Thyroid gland (tissue), 4 donors: Measurements from ENCODE around the gene CFAP43. TPM values are rescaled to one million over a fixed set of nuclear protein-coding genes. Genes with fewer than 3 reads are reported as not detected.
"Not testable (repeated sequence)": the region's sequence is repeated elsewhere in the genome, so short reads cannot be mapped to it uniquely, and the experiment has no call there.

Experiments
- DNase-seq, 2 donors: peaks; one replicate each; pipeline ENCODE4 v3.0.0-alpha.2; 2019
- H3K27ac ChIP-seq, 3 donors: fragments of 200-600 bp; sonication (generic); 1 replicate in 2 of 3; 2 replicates in 1 of 3; pipeline ENCODE4 v1.5.1; 2016 to 2019; ENCODE audit warnings: mild to moderate bottlenecking in 1 of 3, moderate library complexity in 1 of 3
- H3K27me3 ChIP-seq: fragments of 200-600 bp; sonication (generic); one replicate; pipeline ENCODE4 v1.5.1; 2019
- H3K36me3 ChIP-seq, 2 donors: fragments of 200-600 bp; sonication (generic); one replicate each; pipeline ENCODE4 v1.5.1; 2016 to 2019
- H3K4me1 ChIP-seq, 2 donors: fragments of 200-600 bp; sonication (generic); one replicate each; pipeline ENCODE4 v1.5.1; 2017 to 2019
- H3K4me3 ChIP-seq, 3 donors: fragments of 200-600 bp; sonication (generic); replicated peaks in 1 of 3; 1 replicate in 2 of 3; 2 replicates in 1 of 3; pipeline ENCODE4 v1.5.1; 2016; ENCODE audit warnings: mild to moderate bottlenecking in 1 of 3
- H3K9me3 ChIP-seq: fragments of 200-600 bp; sonication (generic); one replicate; pipeline ENCODE4 v1.5.1; 2017
- POLR2A ChIP-seq, 2 donors: fragments of 450-650 bp; IDR thresholded peaks; one replicate each; pipeline ENCODE4 v1.6.1; 2017; ENCODE audit warnings: antibody characterized with exemption in 2 of 2, mild to moderate bottlenecking in 2 of 2, moderate library complexity in 1 of 2
- WGBS, 2 donors: methylation state at CpG; one replicate each; pipeline ENCODE4 v1.1.5; 2017; 5-methylcytosine and 5-hydroxymethylcytosine counted together
- intact Hi-C: fragments of 100-400 bp; cut with DNase I; formaldehyde crosslinking; loops from one replicate; pipeline ENCODE4 v1.15.1; 2023
- total RNA-seq, 4 donors: library from RNA; depleted of rRNA; stranded (reverse); fragments of >200 nt; gene quantifications; one replicate each; pipeline ENCODE4 v1.2.3, GENCODE V29; 2016
- TF ChIP-seq, protein P1 (sequence below), 6 experiments: fragments of 200-600 bp in 3 of 6; fragments of 450-650 bp in 3 of 6; sonication (generic) in 3 of 6; IDR thresholded peaks; one replicate each; pipeline ENCODE4 v1.5.1; 2016 to 2019; ENCODE audit warnings: antibody characterized with exemption in 6 of 6, mild to moderate bottlenecking in 2 of 6, inconsistent platforms in 1 of 6, moderate library complexity in 1 of 6

Gene CFAP43
- total RNA-seq, 4 donors from 2014 or later, result 8.2 to 16.9 (median 11.5) TPM

DNA sequence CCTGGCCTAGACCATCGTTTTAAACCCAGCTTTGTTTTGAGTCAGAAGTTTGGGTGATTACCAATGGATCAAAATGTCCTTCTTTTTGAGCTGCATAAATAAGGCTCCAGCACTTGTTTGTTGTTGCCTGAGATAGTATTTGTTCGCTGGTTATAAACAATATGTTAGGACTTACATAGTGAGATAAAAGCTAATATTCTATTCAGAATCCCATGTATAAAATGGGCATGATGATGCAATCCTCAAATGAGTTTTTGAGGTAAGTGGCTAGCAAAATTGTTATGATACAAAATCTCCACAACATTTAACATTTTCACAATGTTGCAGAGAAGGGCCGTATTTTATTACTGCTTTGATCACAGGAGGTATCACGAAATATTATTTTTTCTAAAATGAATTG lies 48.5 kb downstream of the CFAP43 start:
- intact Hi-C loops, result no loop called here
- 90% methylated on average over 4 of the region's 4 CpGs for WGBS, 2 donors
- Histone ChIP-seq H3K27ac (no peak overlapping the region), H3K4me1 (no peaks in the 10 kb centered on the region), H3K36me3 (no peaks in the 10 kb centered on the region), H3K4me3 (no peak overlapping the region), H3K9me3 (no peaks in the 10 kb centered on the region), H3K27me3 (no peaks in the 10 kb centered on the region)
- DNase-seq, result no peak
- TF ChIP-seq, protein P1, sequence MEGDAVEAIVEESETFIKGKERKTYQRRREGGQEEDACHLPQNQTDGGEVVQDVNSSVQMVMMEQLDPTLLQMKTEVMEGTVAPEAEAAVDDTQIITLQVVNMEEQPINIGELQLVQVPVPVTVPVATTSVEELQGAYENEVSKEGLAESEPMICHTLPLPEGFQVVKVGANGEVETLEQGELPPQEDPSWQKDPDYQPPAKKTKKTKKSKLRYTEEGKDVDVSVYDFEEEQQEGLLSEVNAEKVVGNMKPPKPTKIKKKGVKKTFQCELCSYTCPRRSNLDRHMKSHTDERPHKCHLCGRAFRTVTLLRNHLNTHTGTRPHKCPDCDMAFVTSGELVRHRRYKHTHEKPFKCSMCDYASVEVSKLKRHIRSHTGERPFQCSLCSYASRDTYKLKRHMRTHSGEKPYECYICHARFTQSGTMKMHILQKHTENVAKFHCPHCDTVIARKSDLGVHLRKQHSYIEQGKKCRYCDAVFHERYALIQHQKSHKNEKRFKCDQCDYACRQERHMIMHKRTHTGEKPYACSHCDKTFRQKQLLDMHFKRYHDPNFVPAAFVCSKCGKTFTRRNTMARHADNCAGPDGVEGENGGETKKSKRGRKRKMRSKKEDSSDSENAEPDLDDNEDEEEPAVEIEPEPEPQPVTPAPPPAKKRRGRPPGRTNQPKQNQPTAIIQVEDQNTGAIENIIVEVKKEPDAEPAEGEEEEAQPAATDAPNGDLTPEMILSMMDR (IDR thresholded peaks at IDR 0.05), result no peak
- no peak for TF ChIP-seq POLR2A (IDR thresholded peaks at IDR 0.05)

DNA sequence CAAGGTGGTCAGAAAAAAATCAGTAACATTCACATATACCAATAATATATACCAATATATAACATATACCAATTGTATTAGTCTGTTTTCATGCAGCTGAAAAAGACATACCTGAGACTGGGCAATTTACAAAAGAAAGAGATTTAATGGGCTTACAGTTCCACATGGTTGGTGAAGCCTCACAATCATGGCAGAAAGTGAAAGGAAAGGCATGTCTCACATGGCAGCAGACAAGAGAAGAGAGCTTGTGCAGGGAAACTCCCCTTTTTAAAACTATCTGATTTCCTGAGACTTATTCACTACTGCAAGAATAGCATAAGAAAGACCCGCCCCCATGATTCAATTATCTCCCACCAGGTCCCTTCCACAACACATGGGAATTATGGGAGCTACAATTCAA lies 58.0 kb downstream of the CFAP43 start:
- WGBS, 2 donors, result 95 to 97% methylated on average over 1 of the region's 1 CpG
- H3K27me3 ChIP-seq, H3K9me3 ChIP-seq, H3K4me1 ChIP-seq, H3K4me3 ChIP-seq, H3K27ac ChIP-seq, H3K36me3 ChIP-seq, intact Hi-C loops, DNase-seq: not testable (repeated sequence)

DNA sequence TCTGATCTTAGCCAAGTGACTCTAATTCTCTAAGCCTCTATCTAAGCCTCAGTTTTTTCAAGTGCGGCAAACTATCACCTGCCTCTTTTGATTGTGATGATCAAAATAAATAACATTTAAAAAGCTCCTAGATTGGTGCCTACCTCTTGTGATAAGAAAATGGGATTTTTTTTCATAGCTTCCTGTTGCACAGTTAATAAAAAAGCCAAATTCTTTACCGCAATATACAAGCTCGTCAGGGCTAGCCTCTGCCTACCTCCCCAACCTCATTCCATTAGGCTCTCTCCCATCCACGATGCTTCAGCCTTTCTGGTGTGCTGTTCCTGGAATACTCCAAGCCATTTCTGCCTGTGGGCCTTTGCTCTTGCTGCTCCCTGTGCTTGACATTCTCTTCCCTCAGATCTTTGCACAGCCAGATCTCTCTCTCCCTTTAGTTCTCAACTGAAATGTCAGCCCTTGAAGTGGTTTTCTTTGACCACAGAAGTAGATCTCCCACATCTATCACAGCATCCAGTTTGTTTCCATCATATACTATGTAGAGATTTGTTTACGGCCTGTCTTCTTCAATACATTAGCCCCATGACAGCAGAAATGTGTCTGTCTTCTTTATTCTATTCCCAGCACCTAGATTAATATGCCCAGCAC lies 61.4 kb downstream of the CFAP43 start:
- DNase-seq, result no peak
- H3K36me3 ChIP-seq, result no peaks in the 10 kb centered on the region
- H3K27me3 ChIP-seq, result no peaks in the 10 kb centered on the region
- TF ChIP-seq, protein P1 (IDR thresholded peaks at IDR 0.05), result no peak
- no peak for TF ChIP-seq POLR2A (IDR thresholded peaks at IDR 0.05)
- intact Hi-C loops, result no loop called here
- WGBS, 2 donors, result 86 to 93% methylated on average over 5 of the region's 5 CpGs
- H3K4me3 ChIP-seq, result no peak overlapping the region
- no peaks in the 10 kb centered on the region for H3K4me1 ChIP-seq
- no peaks in the 10 kb centered on the region for H3K9me3 ChIP-seq
- no peak overlapping the region for H3K27ac ChIP-seq

DNA sequence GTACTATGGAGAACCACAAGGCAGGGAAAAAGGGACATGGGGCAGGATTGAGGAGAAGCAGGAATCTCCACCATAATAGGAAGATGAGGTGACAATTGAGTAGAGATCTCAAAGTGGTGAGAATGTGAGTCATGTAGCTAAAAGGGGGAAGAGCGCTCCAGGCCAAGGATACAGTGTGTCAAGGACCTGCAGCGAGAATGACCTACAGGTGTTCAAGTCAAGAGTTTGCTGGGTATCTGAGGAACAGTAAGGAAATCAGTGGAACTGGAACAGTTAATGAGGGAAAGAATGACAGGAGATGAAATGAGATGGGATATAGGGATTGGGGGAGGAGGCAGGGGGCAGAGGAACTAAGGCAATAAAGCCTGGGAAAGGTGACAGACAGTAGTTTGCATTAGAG lies 76.6 kb downstream of the CFAP43 start:
- Histone ChIP-seq H3K27ac (no peak overlapping the region), H3K9me3 (no peaks in the 10 kb centered on the region), H3K36me3 (no peaks in the 10 kb centered on the region), H3K27me3 (no peaks in the 10 kb centered on the region), H3K4me1 (no peaks in the 10 kb centered on the region), H3K4me3 (no peak overlapping the region)
- 93 to 95% methylated on average over 2 of the region's 2 CpGs for WGBS, 2 donors
- intact Hi-C loops, result no loop called here
- no peak for DNase-seq
- TF ChIP-seq, protein P1 (IDR thresholded peaks at IDR 0.05), result no peak
- TF ChIP-seq POLR2A (IDR thresholded peaks at IDR 0.05), result no peak

DNA sequence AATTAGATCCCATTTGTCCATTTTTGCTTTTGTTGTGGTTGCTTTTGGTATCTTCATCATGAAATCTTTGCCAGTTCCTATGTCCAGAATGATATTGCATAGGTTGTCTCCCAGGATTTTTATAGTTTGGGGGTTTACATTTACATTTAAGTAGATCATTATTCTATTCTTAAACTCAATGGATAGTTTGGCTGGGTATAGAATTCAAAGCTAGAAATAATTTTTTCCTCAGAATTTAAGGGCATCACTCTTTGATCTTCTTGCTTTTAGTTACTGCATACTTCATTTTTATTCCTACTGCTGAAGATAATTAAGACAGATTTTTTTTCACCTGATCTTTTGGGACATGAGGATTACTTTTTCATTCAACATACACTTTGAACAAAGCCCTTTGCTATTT lies 80.4 kb downstream of the CFAP43 start:
- no peak overlapping the region for H3K27ac ChIP-seq
- intact Hi-C loops, result no loop called here
- no peaks in the 10 kb centered on the region for H3K9me3 ChIP-seq
- no peak overlapping the region for H3K4me3 ChIP-seq
- no peaks in the 10 kb centered on the region for H3K27me3 ChIP-seq
- TF ChIP-seq, protein P1 (IDR thresholded peaks at IDR 0.05), result no peak
- TF ChIP-seq POLR2A (IDR thresholded peaks at IDR 0.05), result no peak
- no peaks in the 10 kb centered on the region for H3K36me3 ChIP-seq
- H3K4me1 ChIP-seq, result no peaks in the 10 kb centered on the region
- DNase-seq, result no peak

DNA sequence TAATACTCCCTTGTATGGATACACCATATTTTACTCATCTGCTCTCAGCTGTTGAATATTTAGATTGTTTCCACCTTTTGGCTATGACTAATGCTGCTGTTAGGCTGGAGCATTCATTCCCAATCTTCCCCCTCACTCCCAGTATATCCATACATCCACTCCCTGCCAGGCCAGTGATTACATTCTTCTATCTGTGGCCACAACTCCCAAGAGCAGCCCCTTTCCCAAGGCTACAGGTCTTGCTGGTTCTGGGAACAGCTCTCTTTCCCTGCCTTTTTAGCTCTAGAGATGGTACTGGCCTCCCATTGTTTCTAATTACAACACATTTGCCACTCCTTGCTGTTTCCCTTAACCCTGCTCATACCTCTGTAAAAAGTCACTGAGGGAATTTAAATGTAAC lies 82.0 kb downstream of the CFAP43 start:
- TF ChIP-seq POLR2A (IDR thresholded peaks at IDR 0.05), result no peak
- TF ChIP-seq, protein P1 (IDR thresholded peaks at IDR 0.05), result no peak
- H3K4me3 ChIP-seq, result no peak overlapping the region
- H3K4me1 ChIP-seq, result no peaks in the 10 kb centered on the region
- intact Hi-C loops, result no loop called here
- H3K9me3 ChIP-seq, result no peaks in the 10 kb centered on the region
- H3K36me3 ChIP-seq, result no peaks in the 10 kb centered on the region
- DNase-seq, result no peak
- H3K27me3 ChIP-seq, result no peaks in the 10 kb centered on the region
- H3K27ac ChIP-seq, result no peak overlapping the region
